ENCODE measurements around the gene AGER.

Gene AGER

DNA sequence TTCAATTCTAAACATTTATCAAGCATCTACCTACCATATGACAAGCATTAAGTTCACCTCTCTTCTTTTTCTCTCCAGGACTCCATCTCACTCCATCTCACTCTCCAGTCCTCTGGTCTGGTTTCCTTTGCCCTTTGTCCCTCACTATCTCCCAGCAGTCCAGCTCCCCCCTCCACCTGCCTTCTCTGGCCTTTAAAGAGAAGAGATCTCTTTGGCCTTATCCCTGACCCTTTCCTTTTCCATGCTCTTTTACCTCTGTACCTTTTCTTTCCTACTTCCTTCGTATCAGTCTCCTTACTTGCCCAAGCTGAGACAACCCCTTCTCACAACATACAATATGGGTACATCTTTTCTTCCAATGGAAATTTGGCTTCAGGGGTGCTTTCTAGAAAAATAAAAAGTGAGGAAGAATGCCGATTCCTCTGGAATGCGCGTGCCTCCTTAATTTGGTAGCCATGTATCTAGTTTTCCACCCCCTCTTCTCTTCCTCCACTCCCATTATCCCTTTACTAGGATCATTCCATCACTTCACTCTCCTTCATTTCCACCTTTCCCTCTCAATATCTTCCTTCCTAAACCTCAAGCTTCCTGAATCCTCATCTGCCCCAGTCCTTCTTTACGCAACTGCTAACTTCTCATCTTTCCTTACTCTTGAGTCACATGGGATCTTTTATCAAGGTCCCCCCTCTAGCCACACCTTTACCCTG is 7.4 kb downstream of the AGER start:
- TF ChIP-seq, protein P1, sequence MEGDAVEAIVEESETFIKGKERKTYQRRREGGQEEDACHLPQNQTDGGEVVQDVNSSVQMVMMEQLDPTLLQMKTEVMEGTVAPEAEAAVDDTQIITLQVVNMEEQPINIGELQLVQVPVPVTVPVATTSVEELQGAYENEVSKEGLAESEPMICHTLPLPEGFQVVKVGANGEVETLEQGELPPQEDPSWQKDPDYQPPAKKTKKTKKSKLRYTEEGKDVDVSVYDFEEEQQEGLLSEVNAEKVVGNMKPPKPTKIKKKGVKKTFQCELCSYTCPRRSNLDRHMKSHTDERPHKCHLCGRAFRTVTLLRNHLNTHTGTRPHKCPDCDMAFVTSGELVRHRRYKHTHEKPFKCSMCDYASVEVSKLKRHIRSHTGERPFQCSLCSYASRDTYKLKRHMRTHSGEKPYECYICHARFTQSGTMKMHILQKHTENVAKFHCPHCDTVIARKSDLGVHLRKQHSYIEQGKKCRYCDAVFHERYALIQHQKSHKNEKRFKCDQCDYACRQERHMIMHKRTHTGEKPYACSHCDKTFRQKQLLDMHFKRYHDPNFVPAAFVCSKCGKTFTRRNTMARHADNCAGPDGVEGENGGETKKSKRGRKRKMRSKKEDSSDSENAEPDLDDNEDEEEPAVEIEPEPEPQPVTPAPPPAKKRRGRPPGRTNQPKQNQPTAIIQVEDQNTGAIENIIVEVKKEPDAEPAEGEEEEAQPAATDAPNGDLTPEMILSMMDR (IDR thresholded peaks at IDR 0.05; ENCODE audit: low read depth, low read length), result no peak
- no peak for DNase-seq (ENCODE audit: extremely low read depth, low read depth)

DNA sequence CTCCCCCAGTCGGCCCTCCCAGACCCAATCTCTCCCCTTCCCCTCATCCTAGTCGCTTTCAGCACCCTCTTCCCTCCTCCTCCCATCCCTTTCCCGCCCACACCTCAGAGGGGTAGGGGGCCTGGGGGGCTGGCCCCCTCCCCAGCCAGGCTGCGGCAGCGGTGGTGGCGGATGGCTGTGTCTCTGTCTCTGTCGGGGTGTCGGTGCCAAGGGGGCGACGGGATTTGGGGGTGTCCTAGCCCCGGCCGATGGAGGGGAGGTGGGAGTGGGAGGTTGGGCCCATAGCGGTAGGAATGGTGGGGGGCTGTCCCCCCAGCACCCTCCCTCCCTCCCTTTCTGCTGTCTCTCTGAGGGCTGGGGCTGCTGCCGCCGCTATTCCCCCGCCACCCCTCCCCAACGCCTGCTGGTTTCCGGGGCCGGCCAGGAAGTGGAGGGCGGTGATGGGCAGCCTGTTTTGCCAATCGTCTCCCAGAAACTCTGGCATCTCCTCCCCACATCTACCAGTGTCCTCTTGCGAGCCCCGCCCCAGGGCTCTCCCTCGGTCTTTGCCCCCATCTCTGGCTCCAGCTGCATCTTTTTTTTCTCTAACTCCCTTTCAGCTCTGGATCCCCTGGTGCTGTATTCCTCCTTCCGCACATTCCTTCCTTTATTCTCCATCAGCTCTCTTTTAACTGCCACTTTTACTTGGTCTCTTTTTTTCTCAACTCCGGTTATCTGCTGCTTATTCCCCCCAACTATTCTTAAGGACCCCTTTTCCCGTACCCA is 8.2 kb downstream of the AGER start, which contains the start of gene AGPAT1:
AGPAT1 (minus strand) TSS at position 374 of the 765 bp plus-strand sequence. CDS start 4,588 bp downstream, outside the sequence.
- TF ChIP-seq, protein P1 (IDR thresholded peaks at IDR 0.05; ENCODE audit: low read depth, low read length), result no peak
- DNase-seq (ENCODE audit: extremely low read depth, low read depth), result peak; percentile 97

DNA sequence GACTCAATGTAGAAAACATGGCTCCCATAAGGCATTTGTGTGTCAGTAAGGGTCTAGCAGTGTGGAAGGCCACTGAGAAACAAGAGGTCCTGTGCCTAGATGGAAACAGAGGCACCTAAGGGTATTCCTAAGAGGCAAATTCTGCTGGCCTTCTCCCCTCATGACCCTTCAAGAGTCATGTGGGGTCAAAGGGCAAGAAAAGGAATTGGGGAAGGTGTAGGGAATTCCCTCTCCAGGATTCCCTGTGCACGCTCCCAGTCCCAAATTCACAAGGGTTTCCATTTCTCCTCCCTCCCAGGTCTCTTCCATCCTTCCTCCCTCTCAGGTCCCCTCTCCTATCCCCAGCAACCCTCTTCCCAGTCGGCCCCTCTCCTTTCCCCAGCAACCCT is 8.7 kb downstream of the AGER start:
- TF ChIP-seq, protein P1 (IDR thresholded peaks at IDR 0.05; ENCODE audit: low read depth, low read length), result no peak
- no peak for DNase-seq (ENCODE audit: extremely low read depth, low read depth)

DNA sequence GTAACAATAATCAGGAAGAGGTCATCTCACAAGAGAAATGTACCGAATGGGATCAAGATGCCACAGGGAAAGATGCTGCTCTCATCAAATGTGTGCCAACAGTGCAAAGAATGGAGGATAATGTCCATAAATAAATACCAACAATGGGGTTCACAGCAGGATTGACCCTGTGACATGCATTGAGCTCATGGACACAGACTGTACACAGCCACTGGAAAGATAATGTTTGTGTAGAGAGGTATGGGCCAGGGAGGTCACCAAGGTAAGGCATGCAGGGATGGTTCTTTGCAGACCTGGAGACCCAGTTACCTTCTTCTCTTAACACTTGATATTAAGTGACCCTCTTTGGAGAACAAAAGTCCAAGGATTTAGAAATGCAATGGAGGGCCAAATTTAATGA is 9.6 kb downstream of the AGER start:
- TF ChIP-seq, protein P1 (IDR thresholded peaks at IDR 0.05; ENCODE audit: low read depth, low read length), result no peak
- no peak for DNase-seq (ENCODE audit: extremely low read depth, low read depth)

DNA sequence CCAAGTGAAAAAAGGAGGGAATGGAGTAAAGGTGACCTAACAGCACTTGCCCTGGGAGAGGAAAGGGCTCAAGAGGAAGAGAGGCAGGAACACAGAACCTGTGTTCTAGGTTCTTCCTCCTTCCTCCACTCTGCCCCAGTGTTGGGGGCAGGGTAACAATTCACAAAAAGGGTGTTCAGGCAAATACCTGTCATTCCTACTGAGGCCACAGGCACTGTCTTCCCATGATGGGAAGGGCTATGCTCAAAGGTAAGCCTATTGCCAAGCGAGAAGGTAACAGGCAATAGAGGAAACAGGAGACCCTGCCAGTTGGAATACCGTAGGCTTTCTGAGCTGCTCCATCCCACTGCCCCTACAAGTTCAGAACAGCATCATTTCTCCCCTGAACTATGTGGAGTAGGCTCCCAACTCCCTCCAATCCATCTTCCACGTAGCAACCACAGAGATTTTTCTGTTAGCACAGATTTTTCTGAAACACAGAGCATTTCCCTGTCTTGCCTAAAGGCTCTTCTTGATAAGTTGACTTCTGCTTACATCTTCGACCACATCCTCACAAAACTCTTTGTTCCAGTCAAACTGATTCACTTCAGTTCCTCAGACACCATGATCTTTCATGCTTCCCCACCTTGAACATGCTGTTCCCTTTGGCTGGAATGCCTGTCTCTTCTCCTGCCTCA is 10.9 kb downstream of the AGER start:
- DNase-seq (ENCODE audit: extremely low read depth, low read depth), result no peak
- TF ChIP-seq, protein P1 (IDR thresholded peaks at IDR 0.05; ENCODE audit: low read depth, low read length), result no peak

DNA sequence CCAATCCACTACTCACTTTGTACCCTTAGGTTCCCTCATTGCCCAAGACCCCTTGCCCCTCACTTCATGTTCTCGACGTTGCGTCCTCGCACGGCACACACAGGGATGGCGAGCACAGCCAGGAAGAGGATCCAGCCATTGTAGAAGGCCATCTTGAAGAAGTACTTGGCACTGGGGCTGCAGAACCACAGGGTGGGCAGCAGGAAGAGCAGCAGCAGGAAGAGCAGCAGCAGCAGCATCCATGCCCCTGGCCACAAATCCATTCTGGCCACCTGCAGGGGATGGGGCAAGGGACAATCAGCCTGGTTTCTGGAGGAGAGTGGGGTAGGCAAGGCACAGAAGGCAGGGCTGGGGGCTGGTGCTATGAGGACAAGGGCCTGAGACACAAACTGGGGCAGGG is 12.8 kb downstream of the AGER start:
- DNase-seq (ENCODE audit: extremely low read depth, low read depth), result no peak
- TF ChIP-seq, protein P1 (IDR thresholded peaks at IDR 0.05; ENCODE audit: low read depth, low read length), result no peak

DNA sequence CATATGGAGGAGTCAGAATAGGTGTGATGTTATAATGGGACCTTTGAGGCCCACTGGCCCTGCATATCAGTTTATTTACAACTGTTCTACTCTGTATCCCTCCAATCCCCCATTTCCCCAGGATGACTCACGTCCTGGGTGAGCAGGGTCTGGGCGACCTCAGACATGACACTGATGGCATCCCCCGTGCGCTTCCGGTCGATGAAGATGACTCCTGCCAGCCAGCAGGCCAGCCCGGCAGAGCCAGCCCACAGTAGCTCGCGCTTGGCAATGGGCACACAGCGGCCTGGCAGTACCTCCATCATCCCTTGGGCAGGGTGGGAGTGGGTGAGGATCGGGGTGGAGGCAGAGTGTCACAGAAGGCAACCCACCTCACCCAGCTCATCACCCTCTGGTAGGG is 13.8 kb downstream of the AGER start:
- no peak for DNase-seq (ENCODE audit: extremely low read depth, low read depth)
- TF ChIP-seq, protein P1 (IDR thresholded peaks at IDR 0.05; ENCODE audit: low read depth, low read length), result no peak

Measured in AG09319 (cell line).